GM18502 (cell line): Measurements from ENCODE around the gene CIART.

Experiments
- ATAC-seq: cut with Tn5 transposase; IDR thresholded peaks from one replicate; pipeline ENCODE4 v1.9.1; 2021; ENCODE audit warnings: mild to moderate bottlenecking; ENCODE audit not compliant: unreplicated experiment, poor library complexity

CIART gene

DNA sequence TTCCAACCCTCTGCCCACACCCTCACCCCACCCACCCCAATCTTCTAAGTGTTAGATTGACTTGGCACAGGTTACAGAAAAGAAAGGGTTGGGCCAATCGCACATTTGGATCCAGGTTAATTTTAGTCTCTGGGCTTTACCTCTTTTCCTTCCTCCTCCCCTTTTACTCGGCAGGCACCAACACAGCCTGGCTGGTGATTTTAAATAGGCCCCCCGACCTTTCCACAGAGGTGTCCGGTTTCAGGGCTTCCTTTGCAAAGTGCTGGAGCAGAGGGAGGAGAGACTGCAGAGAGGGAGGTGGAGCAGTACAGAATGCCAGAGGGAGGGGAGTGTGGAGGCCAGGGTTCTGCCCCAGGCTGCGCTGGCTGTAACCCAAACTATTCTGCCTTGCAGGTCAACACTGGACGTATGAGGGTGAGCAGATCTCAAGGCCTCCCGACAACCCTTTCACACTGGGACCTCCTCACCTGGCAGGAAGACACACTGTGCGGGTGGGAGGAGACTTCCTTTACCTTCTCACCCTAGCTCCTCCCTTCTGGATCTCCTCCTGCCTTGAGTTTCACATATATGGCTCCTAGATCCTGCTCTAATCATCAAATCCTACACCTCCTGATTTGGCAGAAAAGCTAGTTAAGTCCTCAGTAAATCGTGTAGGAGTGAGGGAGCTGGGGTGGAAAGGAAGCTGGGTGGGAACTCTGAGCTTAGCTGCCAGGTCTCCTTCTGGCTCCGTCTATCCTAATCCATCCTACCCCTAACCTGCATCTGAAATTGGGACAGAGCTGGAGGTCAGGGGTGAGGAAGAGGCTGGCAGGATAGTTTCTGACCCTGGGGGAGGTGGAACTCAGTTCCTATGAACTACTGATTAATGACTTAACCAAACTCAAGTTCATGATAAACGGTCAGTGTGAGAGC lies 22.3 kb upstream of the CIART start:
- ATAC-seq, result no peak

DNA sequence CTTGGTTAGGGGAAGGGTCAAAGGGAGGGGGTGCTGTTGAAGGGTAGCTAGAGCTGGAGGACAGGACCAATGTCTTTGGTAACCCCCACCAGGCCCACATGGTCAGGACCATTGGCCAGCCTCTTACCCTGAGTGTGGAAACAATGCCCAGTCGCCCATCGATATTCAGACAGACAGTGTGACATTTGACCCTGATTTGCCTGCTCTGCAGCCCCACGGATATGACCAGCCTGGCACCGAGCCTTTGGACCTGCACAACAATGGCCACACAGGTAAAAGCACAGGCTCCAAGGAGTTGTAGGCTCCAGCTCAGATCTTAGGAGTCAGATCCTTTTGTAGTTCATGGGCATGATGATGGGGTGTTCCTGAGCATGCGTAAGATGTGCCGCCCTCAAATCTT lies 21.0 kb upstream of the CIART start:
- ATAC-seq, result no peak

GRCh38 chr1:150262388-150263320 lies 19.7 kb upstream of the CIART start:
- ATAC-seq, result no peak

GRCh38 chr1:150263549-150263948 lies 18.8 kb upstream of the CIART start:
- ATAC-seq, result no peak

DNA sequence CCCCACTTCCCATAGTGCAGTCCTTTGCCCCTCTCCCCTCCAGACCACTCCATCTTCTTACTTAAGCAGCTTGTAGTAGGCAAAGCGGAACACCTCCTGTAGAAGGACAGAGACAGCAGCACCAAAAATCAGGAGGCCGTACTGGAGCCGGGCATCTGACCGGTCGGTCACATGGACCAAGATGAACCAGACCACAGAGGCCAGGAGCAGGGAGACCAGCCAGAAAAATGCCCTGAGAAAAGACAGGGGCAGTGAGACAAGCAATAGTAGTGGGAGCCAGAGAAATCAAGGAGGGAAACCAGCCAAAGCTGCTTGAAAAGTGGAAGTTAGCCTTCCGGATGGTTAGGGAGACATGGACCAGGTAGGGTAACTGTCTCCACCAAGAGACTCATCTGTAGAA lies 14.5 kb upstream of the CIART start:
- no peak for ATAC-seq

GRCh38 chr1:150268340-150268704 lies 14.0 kb upstream of the CIART start:
- peak; percentile 23 for ATAC-seq

- peak; percentile 86 for ATAC-seq
These were observed 13.5 kb upstream of the CIART start, which contains the start of gene APH1A for GRCh38 chr1:150268705-150269403. APH1A (minus strand) TSS chr1:150269016; CDS start chr1:150268810, 206 bp downstream.

DNA sequence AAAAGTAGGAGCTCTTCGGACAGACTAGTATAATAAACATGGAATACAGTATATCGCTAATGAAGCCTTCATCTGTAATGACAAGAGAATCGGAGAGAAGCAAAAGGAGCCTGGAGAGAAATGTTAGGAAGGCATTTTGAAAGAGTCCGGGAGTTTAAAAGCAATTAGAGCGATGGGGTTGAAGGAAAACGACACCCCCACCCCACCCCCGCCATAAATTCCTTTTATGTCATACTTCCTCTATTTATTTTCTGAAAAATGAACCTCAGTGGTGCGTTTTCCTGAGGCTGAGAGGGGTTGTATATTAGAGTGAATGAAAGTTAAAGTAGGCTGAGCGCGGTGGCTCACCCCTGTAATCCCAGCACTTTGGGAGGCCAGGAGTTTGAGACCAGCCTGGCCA lies 12.9 kb upstream of the CIART start:
- no peak for ATAC-seq

DNA sequence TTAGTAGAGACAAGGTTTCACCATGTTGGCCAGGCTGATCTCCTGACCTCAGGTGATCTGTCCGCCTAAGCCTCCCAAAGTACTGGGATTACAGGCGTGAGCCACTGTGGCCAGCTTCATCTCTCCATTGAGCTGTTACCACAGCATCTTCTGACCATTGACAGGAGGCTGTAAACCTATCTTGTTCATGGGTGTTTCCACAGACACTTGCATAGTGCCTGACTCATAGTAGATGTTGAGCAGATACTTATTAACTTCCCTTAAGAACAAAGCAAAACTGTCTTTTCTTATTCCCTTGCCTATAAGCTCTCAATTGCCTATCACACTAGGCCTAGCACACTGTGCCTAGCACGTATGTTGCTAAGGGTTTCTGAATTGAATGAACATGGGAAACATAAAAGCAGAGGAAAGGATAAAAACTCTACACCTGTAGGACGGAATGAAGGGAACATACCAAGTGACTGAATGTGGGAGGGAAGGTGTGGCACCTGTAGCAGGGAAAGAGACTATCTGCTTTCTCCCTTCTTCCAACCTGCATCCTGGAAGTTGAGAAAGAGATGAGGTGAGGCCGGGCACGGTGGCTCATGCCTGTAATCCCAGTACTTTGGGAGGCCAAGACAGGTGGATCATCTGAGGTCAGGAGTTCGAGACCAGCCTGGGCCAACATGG lies 10.9 kb upstream of the CIART start:
- no peak for ATAC-seq

- no peak for ATAC-seq
These were observed 9.0 kb upstream of the CIART start for GRCh38 chr1:150273311-150273710.

GRCh38 chr1:150280138-150280707 lies 2.1 kb upstream of the CIART start:
- no peak for ATAC-seq

- no peak for ATAC-seq
These were observed 1.1 kb upstream of the CIART start for GRCh38 chr1:150281221-150281757.

- no peak for ATAC-seq
These were observed 204 bp downstream of the CIART start for GRCh38 chr1:150282558-150282958.

DNA sequence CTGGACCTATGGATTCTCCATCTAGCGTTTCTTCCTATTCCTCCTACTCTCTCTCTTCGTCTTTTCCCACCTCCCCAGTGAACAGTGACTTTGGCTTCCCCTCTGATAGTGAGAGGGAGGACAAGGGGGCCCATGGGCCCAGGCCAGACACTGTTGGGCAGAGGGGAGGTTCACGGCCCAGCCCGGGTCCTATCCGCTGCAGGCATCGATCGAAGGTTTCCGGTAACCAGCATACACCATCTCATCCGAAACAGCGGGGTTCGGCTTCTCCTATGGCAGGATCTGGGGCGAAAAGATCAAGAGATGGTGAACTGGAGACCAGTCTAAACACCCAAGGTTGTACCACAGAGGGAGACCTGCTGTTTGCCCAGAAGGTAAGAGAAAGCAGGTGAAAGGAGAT lies 906 bp downstream of the CIART start:
- ATAC-seq, result no peak

- no peak for ATAC-seq
These were observed 6.0 kb downstream of the CIART start for GRCh38 chr1:150288382-150288781.

DNA sequence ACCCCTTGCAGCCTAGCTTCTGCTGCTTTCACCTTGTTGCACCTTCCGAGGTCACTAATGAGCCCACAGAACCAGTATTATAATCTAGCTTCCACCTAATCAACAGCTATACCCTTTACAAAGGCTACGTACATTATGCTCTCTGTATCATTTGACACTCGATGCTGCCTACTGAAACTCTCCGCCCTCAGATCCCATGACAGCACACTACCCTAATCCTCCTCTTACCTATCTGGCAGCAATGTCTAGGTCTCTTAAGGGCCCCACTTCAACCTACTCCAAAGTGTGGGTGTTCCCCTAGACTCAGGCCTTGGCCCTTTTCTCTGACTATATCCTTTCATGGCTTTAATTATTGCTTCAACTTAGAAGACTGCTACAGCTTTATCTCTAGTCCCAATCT lies 6.5 kb downstream of the CIART start:
- no peak for ATAC-seq

GRCh38 chr1:150293433-150294253 lies 11.3 kb downstream of the CIART start, which contains the start of gene MRPS21:
MRPS21 (plus strand) TSS chr1:150293861; CDS start chr1:150294367, 506 bp downstream.
- peak; percentile 98 for ATAC-seq

- ATAC-seq, result no peak
These were observed 13.1 kb downstream of the CIART start for GRCh38 chr1:150295476-150295875.
